Neural cell (in vitro differentiated cells): ENCODE data around the gene GPR139.

Source experiments
- CTCF ChIP-seq: fragments of 450-650 bp; IDR thresholded peaks from 2 replicates; pipeline ENCODE4 v1.5.1; 2014; ENCODE audit warnings: antibody characterized with exemption, mild to moderate bottlenecking, moderate library complexity; ENCODE audit not compliant: poor library complexity, severe bottlenecking
- EP300 ChIP-seq: fragments of 450-650 bp; conservative IDR thresholded peaks from 2 replicates; pipeline ENCODE4 v1.6.1; 2014; ENCODE audit warnings: antibody characterized with exemption, mild to moderate bottlenecking, moderate library complexity; ENCODE audit not compliant: poor library complexity, severe bottlenecking
- EZH2 ChIP-seq: fragments of 200-600, 300-800 bp; shearing (Covaris generic), sonication (generic); IDR thresholded peaks from 2 replicates; pipeline ENCODE4 v1.6.1; 2014; ENCODE audit warnings: antibody characterized with exemption, low read length, borderline replicate concordance, mild to moderate bottlenecking; ENCODE audit not compliant: insufficient read depth, poor library complexity, severe bottlenecking
- POLR2AphosphoS5 ChIP-seq: IDR thresholded peaks from 2 replicates; pipeline ENCODE4 v1.6.1; 2012
- RAD21 ChIP-seq: fragments of 450-650 bp; conservative IDR thresholded peaks from 2 replicates; pipeline ENCODE4 v1.6.1; 2014; ENCODE audit warnings: antibody characterized with exemption, mild to moderate bottlenecking, moderate library complexity
- SMC3 ChIP-seq: fragments of 450-650 bp; conservative IDR thresholded peaks from 2 replicates; pipeline ENCODE4 v1.6.1; 2014; ENCODE audit warnings: antibody characterized with exemption, mild to moderate bottlenecking, moderate library complexity; ENCODE audit not compliant: poor library complexity
- TF ChIP-seq, protein P1 (sequence below): IDR thresholded peaks from 2 replicates; pipeline ENCODE4 v1.6.1; 2012; ENCODE audit warnings: borderline replicate concordance

- no peak for TF ChIP-seq CTCF
- no peak for TF ChIP-seq POLR2AphosphoS5
- no peak for TF ChIP-seq EZH2
- TF ChIP-seq EP300: no peak
- no peak for TF ChIP-seq RAD21
- TF ChIP-seq, protein P1, sequence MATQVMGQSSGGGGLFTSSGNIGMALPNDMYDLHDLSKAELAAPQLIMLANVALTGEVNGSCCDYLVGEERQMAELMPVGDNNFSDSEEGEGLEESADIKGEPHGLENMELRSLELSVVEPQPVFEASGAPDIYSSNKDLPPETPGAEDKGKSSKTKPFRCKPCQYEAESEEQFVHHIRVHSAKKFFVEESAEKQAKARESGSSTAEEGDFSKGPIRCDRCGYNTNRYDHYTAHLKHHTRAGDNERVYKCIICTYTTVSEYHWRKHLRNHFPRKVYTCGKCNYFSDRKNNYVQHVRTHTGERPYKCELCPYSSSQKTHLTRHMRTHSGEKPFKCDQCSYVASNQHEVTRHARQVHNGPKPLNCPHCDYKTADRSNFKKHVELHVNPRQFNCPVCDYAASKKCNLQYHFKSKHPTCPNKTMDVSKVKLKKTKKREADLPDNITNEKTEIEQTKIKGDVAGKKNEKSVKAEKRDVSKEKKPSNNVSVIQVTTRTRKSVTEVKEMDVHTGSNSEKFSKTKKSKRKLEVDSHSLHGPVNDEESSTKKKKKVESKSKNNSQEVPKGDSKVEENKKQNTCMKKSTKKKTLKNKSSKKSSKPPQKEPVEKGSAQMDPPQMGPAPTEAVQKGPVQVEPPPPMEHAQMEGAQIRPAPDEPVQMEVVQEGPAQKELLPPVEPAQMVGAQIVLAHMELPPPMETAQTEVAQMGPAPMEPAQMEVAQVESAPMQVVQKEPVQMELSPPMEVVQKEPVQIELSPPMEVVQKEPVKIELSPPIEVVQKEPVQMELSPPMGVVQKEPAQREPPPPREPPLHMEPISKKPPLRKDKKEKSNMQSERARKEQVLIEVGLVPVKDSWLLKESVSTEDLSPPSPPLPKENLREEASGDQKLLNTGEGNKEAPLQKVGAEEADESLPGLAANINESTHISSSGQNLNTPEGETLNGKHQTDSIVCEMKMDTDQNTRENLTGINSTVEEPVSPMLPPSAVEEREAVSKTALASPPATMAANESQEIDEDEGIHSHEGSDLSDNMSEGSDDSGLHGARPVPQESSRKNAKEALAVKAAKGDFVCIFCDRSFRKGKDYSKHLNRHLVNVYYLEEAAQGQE: no peak
- TF ChIP-seq SMC3: no peak
Measured at GRCh38 chr16:20102021-20102420, 28.3 kb upstream of the GPR139 start.
